Gastroesophageal sphincter (tissue), 3 donors: ENCODE results near the gene NUP205.

Experiments used
- CTCF ChIP-seq, 4 experiments: fragments of 200-600 bp in 2 of 4; fragments of 450-650 bp in 2 of 4; sonication (generic) in 1 of 4; IDR thresholded peaks; one replicate each; pipeline ENCODE4 v1.5.1; 2017 to 2019; ENCODE audit warnings: antibody characterized with exemption in 4 of 4, mild to moderate bottlenecking in 2 of 4, moderate library complexity in 2 of 4
- POLR2AphosphoS5 ChIP-seq: sonication (generic); formaldehyde crosslinking; IDR thresholded peaks from one replicate; pipeline ENCODE4 v1.6.1; 2017; ENCODE audit warnings: antibody characterized with exemption

GRCh38 chr7:135518748-135519147 is 39.0 kb upstream of the NUP205 start:
- TF ChIP-seq CTCF (IDR thresholded peaks at IDR 0.05) (no peak), POLR2AphosphoS5 (no peak)
